CD4-positive, alpha-beta T cell treated with Interleukin-4 for 1 hour (primary cell): ENCODE results near the gene TAOK3.
"Not testable (repeated sequence)": the region's sequence is repeated elsewhere in the genome, so short reads cannot be mapped to it uniquely, and the experiment has no call there.

Experiments
- DNase-seq, 2 donors: peaks; one replicate each; pipeline ENCODE4 v3.0.0-alpha.2; 2020 to 2022

TAOK3 gene

GRCh38 chr12:118371321-118372282, 1.1 kb downstream of the TAOK3 start:
- no peak for DNase-seq

DNA sequence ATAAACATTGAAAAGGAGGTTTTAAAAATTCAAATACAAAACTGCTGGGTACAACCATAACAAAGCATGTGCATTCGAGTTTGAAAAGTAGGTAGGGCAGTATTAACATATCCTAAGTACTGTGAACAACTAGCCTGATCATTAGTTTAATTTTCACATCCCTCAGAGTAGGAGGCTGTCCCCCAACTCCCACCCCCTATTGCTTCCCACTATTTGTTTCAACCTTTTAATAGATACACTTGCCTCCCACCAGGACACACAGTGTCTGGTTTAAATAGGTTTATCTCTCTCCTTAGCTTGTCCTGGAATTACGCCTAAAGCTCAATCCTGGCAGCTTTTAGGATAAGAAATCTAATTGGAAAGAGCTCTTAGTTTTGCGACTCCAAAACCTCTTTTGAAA, 2.1 kb downstream of the TAOK3 start:
- DNase-seq, result no peak

GRCh38 chr12:118368821-118369220, 3.9 kb downstream of the TAOK3 start:
- no peak for DNase-seq

- no peak for DNase-seq
These were observed 10.8 kb downstream of the TAOK3 start for GRCh38 chr12:118361889-118362288.

DNA sequence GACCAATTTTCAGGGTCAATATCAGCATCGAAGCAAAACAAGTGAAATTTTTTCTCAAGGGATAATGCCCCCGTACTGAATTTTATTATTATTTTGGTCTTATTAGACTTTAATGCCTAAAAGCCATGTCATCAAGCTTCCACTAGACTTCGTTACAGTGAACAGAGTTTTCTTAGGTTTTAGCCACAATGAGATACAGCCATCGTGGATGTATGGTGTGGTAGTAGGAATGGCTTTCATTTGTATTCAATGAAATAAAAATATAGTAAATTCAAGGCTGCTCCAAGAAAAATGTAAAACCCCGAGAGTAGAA, 11.7 kb downstream of the TAOK3 start:
- DNase-seq, result no peak

GRCh38 chr12:118359541-118359915, 13.2 kb downstream of the TAOK3 start:
- DNase-seq, result peak; percentile 36 to 54

DNA sequence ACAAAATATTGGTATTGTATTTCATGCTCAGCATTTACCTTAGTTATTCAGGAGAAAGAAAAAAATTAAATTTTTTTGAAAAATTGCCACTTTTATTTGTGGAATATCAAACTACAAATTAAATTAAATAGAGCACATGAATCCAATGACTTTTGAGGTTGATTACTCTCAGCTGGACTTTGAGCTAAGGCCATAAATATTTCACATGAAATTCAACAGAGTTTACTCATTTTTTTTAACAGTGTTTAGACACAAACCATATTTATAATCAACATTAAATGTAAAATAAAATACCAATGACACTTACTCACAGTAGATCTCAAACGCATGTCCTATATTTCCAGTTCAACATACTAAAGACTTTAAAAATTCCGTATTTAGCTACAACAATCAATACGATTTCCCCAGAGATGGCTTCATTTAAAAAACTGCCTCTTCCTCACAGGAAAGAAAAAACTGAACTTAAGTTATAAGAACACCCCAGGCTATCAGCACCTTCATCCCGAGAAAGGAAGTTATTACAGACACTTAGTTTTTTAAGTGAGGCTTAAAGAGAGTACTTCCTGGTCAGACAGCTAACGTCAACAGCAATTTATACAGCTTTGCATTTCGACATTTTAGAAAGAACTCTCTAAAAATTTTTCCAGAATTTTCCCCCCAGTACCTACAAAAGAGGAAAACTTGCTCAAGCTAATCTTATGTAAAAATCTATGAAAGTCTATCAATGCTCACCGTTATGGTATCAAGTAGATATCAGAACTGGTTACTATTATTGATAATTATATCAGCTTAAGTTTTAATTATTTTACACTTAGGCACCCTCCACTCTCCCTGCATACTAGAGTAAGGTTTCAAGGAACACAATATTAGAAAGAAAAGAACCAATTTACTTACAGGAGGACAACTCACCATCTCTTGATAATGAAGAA, 13.8 kb downstream of the TAOK3 start:
- peak in 1 of 2 donors; percentile 39 for DNase-seq

DNA sequence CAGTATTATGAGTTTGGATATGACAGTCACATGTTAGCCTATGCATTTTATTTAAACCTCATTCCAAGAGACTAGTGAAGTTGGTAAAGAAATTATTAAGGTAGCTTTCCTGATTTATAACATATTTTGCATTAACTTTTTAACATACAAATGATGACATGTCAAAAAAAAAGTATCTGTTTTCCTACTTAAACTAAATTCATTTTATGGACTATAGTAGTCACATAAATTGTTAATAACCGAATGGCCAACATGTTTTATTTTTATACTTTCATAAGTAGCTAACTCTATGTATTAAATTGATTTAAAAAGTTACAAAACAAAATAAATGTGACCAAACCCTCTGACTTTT, 14.7 kb downstream of the TAOK3 start:
- DNase-seq, result no peak

DNA sequence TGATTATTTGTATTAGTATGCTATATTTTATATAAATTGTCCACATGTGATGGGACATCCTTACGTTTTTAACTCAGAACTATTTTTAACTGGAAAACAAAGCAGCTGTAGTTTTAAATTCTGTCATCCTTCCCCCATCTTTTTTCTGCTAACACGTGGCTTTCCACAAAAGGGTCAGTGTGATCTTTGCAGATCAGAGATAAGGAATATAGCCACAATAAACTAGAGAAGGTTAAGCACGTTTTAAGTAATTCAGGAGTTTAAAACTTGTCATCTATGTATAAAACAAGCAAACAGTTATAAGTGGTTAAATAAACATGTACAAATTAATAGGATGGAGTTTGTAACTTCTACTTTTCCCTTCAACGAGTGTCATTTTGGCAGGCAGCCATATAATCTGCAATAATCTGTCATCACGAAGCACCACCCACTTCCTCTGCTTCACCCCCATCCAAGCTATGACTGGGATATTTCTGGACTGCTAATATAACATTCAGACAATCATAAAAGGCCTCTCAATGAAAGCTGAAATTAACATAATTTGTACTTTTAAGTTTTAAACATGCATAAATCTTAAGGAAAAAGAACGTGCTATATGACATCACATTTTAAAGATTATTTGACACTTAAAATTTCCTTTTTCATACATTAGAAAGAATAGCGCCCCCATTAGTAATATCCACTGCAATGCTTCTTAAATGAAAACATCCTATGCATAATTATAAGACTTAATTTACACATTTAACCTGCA, 15.3 kb downstream of the TAOK3 start:
- DNase-seq, result peak; percentile 64 to 74

DNA sequence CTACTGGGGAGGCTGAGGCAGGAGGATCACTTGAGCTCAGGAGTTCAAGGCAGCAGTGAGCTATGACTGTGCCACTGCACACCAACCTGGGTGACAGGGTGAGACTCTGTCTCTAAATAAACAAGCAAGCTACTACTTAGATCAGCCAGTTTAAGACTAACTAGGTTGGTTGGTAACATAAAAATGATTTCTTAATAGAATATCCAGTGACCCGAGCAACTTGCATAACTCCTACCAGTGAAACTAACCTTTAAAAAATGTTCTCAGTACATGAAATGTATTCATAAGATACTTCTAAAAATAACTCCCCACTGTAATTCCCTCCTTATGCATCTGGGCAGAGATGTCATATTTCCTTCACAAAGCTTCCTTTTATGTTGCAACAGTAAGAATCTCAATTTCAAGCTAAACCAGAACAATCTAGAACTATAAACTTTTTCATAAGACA, 15.9 kb downstream of the TAOK3 start:
- DNase-seq, result peak in 1 of 2 donors; percentile 18

DNA sequence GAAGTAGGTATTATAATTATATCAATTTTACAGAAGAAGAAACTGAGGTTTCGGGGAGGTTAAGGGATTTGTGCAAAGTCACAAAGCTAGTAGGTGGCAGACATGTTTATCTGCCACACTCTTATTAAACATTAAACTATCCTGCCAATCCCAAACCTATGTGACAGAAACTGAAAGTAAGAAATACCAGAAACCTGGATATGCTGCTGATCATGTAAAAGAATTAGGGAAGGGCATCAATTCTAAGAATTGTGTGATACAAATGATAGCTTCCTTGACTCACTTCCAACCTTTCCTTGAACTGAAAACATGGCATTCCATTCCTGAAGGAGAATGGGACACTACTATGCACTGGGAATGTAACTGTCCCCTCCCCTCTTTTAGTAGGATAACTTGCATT, 16.9 kb downstream of the TAOK3 start:
- no peak for DNase-seq

GRCh38 chr12:118354903-118355302, 17.8 kb downstream of the TAOK3 start:
- DNase-seq, result no peak

- not testable (repeated sequence) for DNase-seq
These were observed 18.2 kb downstream of the TAOK3 start for GRCh38 chr12:118354503-118354902.

DNA sequence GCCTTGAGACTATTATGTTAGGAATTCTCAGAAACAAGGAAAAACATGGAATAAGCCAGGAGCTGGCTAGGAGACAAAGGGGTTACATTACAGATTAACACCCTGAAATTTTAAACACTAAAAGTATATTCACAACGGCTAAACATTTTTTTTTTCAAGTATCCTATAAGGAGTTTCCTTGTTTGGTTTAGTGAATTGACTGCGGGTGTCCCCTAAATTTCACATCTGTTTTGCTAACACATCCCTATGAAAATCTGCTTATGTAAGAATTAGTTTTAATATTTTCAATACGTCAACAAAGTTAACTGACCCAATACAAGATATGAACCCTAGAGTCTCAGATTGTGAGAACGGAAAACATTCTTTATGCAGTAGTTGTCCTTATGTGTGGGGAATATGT, 19.0 kb downstream of the TAOK3 start:
- DNase-seq, result no peak

DNA sequence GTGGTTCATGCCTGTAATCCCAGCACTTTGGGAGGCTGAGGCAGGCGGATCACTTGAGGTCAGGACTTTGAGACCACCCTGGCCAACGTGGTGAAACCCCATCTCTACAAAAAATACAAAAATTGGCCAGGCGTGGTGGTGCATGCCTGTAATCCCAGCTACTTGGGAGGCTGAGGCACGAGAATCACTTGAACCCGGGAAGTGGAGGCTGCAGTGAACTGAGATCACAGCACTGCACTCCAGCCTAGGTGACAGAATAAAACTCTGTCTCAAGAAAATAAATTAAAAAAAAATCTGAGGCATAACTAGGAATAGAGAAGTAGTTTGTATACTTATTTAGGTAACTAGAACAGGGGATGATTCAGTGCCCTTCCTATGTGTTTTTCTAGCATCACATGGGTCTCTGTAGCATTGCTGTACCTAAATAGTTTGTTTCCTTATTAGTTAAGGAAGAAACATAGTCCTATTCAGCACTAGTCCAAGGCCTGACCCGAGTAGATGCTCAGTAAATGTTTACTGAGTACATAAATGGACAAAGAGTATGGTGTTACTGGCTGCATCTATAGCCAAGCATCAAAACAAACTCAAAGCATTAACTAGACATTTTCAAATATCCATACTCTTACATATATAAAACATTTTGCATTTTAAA, 21.7 kb downstream of the TAOK3 start:
- no peak for DNase-seq

- DNase-seq, result no peak
These were observed 24.8 kb downstream of the TAOK3 start for GRCh38 chr12:118347916-118348315.

GRCh38 chr12:118346895-118347294, 25.8 kb downstream of the TAOK3 start:
- DNase-seq, result no peak

GRCh38 chr12:118345355-118345754, 27.4 kb downstream of the TAOK3 start:
- DNase-seq, result no peak

GRCh38 chr12:118344829-118345228, 27.9 kb downstream of the TAOK3 start:
- no peak for DNase-seq

DNA sequence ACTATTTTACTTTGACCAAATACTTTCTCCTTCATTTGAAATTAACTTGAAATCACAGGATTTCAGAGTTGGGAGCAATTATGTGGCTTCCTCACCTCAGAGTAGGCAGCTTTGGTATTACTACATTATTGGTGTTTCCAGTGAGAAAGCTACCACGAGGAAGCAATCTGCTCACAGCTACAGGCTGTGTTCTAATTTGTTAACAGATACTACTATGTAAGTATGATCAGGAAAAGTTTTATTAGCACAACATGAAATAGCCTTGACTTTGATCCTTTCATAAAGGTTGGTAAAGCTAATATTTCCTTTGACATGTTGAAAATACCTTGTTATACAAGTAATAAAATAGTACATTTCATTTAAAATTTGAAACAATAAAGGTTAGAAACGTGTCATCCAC, 30.6 kb downstream of the TAOK3 start:
- DNase-seq, result no peak

- no peak for DNase-seq
These were observed 35.4 kb downstream of the TAOK3 start for GRCh38 chr12:118337194-118337838.

GRCh38 chr12:118336123-118336522, 36.6 kb downstream of the TAOK3 start:
- DNase-seq, result no peak
